ENCODE measurements around the gene LIN28A.
A peak's percentile ranks its signal among the peaks of the same experiment; 100 is the strongest.
"Not testable (repeated sequence)": the region's sequence is repeated elsewhere in the genome, so short reads cannot be mapped to it uniquely, and the experiment has no call there.

LIN28A gene

GRCh38 chr1:26410706-26411623 lies at the start of gene LIN28A:
TSS of gene LIN28A (plus strand) at chr1:26410817. CDS start at chr1:26410892, 75 bp downstream.
- DNase-seq = no peak

- no peak for DNase-seq
Observed at GRCh38 chr1:26361605-26362122, 49.0 kb upstream of the LIN28A start.

GRCh38 chr1:26362331-26362730 lies 48.3 kb upstream of the LIN28A start:
- DNase-seq = no peak

- peak; percentile 47 for DNase-seq
Observed at GRCh38 chr1:26363549-26364448, 46.8 kb upstream of the LIN28A start.

GRCh38 chr1:26364956-26365355 lies 45.7 kb upstream of the LIN28A start:
- no peak for DNase-seq

GRCh38 chr1:26367441-26367840 lies 43.2 kb upstream of the LIN28A start:
- no peak for DNase-seq

GRCh38 chr1:26368006-26368405 lies 42.6 kb upstream of the LIN28A start:
- no peak for DNase-seq

- DNase-seq = no peak
Observed at GRCh38 chr1:26368486-26368885, 42.1 kb upstream of the LIN28A start.

- DNase-seq = no peak
Observed at GRCh38 chr1:26370591-26371382, 39.8 kb upstream of the LIN28A start.

GRCh38 chr1:26372039-26372438 lies 38.6 kb upstream of the LIN28A start:
- DNase-seq = no peak

- not testable (repeated sequence) for DNase-seq
Observed at GRCh38 chr1:26372611-26373010, 38.0 kb upstream of the LIN28A start, which contains the start of gene ZNF683. TSS of gene ZNF683 (minus strand) at chr1:26372750. CDS start at chr1:26368571, 4,179 bp downstream.

GRCh38 chr1:26373281-26373680 lies 37.3 kb upstream of the LIN28A start:
- no peak for DNase-seq

GRCh38 chr1:26373789-26374188 lies 36.8 kb upstream of the LIN28A start:
- DNase-seq = no peak

- DNase-seq = not testable (repeated sequence)
Observed at GRCh38 chr1:26374361-26374760, 36.3 kb upstream of the LIN28A start.

GRCh38 chr1:26375081-26375480 lies 35.5 kb upstream of the LIN28A start:
- DNase-seq = no peak

- DNase-seq = no peak
Observed at GRCh38 chr1:26376050-26376449, 34.6 kb upstream of the LIN28A start.

GRCh38 chr1:26378088-26378878 lies 32.3 kb upstream of the LIN28A start:
- DNase-seq = no peak

- DNase-seq = no peak
Observed at GRCh38 chr1:26378879-26379251, 31.8 kb upstream of the LIN28A start.

GRCh38 chr1:26384076-26384475 lies 26.5 kb upstream of the LIN28A start:
- DNase-seq = no peak

GRCh38 chr1:26385063-26385462 lies 25.6 kb upstream of the LIN28A start:
- not testable (repeated sequence) for DNase-seq

GRCh38 chr1:26387447-26387846 lies 23.2 kb upstream of the LIN28A start:
- DNase-seq = no peak

Data from midbrain (tissue), 1 donor.